HFF-Myc (cell line): ENCODE data around the gene UBE2B.

ENCODE experiments used
- DNase-seq: peaks from one replicate; pipeline ENCODE4 v3.0.0-alpha.2; 2011; ENCODE audit warnings: low read depth; ENCODE audit errors: extremely low read depth
- H3K4me3 ChIP-seq: replicated peaks from 2 replicates; pipeline ENCODE4 v1.5.1; 2011; ENCODE audit warnings: low read depth, mild to moderate bottlenecking, control low read depth, low read length
- CTCF ChIP-seq: IDR thresholded peaks from 2 replicates; pipeline ENCODE4 v1.5.1; 2012; ENCODE audit warnings: mild to moderate bottlenecking, low read depth, low read length, control low read depth; ENCODE audit errors: missing control alignments

The UBE2B gene

GRCh38 chr5:134440201-134440755 is 68.9 kb downstream of the UBE2B start:
- DNase-seq, result no peak

More at GRCh38 chr5:134440201-134440755, 68.9 kb downstream of the UBE2B start:
- H3K4me3 ChIP-seq, result no peak overlapping the region
- TF ChIP-seq CTCF, result no peak
